ENCODE results near the gene KCNAB1.

- no peak for TF ChIP-seq CTCF (IDR thresholded peaks at IDR 0.05)
- TF ChIP-seq EZH2 (IDR thresholded peaks at IDR 0.05; ENCODE audit: borderline replicate concordance, insufficient read depth, low read depth, low read length, poor library complexity, severe bottlenecking) = no peak
These were observed 279.7 kb downstream of the KCNAB1 start for GRCh38 chr3:156400062-156400461.

Measured in B cell (primary cell).